Activated CD4-positive, alpha-beta T cell treated with anti-CD3 and anti-CD28 coated beads for 24 hours (primary cell): ENCODE results near the gene UTP4.

Experiments
- DNase-seq, 2 donors: peaks; one replicate each; pipeline ENCODE4 v3.0.0-alpha.2; 2020; ENCODE audit warnings: low read depth in 2 of 2

The UTP4 gene

GRCh38 chr16:69132424-69133252, at the start of gene UTP4, which contains the start of gene CHTF8:
Gene UTP4, plus strand, starts transcription at chr16:69132649. Its CDS starts 811 bp downstream, at chr16:69133460.
Gene CHTF8, minus strand, starts transcription at chr16:69132588. Its CDS starts 11,130 bp downstream, at chr16:69121458.
- peak; percentile 78 to 80 for DNase-seq

GRCh38 chr16:69083306-69083941, 49.0 kb upstream of the UTP4 start:
- DNase-seq: no peak

GRCh38 chr16:69084289-69084688, 48.2 kb upstream of the UTP4 start:
- no peak for DNase-seq

GRCh38 chr16:69085032-69085695, 47.3 kb upstream of the UTP4 start:
- DNase-seq: no peak

GRCh38 chr16:69087161-69087581, 45.3 kb upstream of the UTP4 start:
- no peak for DNase-seq

GRCh38 chr16:69088684-69089083, 43.8 kb upstream of the UTP4 start:
- DNase-seq: no peak

- DNase-seq: no peak
These were observed 43.1 kb upstream of the UTP4 start for GRCh38 chr16:69089091-69089910.

- DNase-seq: no peak
These were observed 38.5 kb upstream of the UTP4 start for GRCh38 chr16:69093974-69094373.

- DNase-seq: no peak
These were observed 37.9 kb upstream of the UTP4 start for GRCh38 chr16:69094501-69094900.

- DNase-seq: no peak
These were observed 37.3 kb upstream of the UTP4 start for GRCh38 chr16:69095193-69095592.

- DNase-seq: no peak
These were observed 32.3 kb upstream of the UTP4 start for GRCh38 chr16:69100071-69100691.

GRCh38 chr16:69105501-69106361, 26.7 kb upstream of the UTP4 start, which contains the start of gene HAS3:
Gene HAS3, plus strand, starts transcription at chr16:69105653. Its CDS starts 3,743 bp downstream, at chr16:69109396.
- DNase-seq: no peak

- DNase-seq: no peak
These were observed 25.7 kb upstream of the UTP4 start for GRCh38 chr16:69106491-69107315.

- no peak for DNase-seq
These were observed 25.0 kb upstream of the UTP4 start for GRCh38 chr16:69107316-69107962.

- no peak for DNase-seq
These were observed 24.2 kb upstream of the UTP4 start for GRCh38 chr16:69108064-69108904.

- no peak for DNase-seq
These were observed 23.6 kb upstream of the UTP4 start for GRCh38 chr16:69108905-69109252.

- DNase-seq: no peak
These were observed 22.8 kb upstream of the UTP4 start for GRCh38 chr16:69109486-69110270.
